NCI-H774 (cell line): Measurements from ENCODE around the gene ZNFX1.
"Not testable (repeated sequence)": the region's sequence is repeated elsewhere in the genome, so short reads cannot be mapped to it uniquely, and the experiment has no call there.

ENCODE experiments used
- DNase-seq: peaks from one replicate; lab custom pipeline; 2025; lab: John Stamatoyannopoulos, UW

ZNFX1 gene

GRCh38 chr20:49248301-49248700 lies 29.6 kb downstream of the ZNFX1 start:
- no peak for DNase-seq

- DNase-seq = no peak
Measured at GRCh38 chr20:49247792-49248191, 30.1 kb downstream of the ZNFX1 start.

- DNase-seq = no peak
Measured at GRCh38 chr20:49247169-49247723, 30.6 kb downstream of the ZNFX1 start.

DNA sequence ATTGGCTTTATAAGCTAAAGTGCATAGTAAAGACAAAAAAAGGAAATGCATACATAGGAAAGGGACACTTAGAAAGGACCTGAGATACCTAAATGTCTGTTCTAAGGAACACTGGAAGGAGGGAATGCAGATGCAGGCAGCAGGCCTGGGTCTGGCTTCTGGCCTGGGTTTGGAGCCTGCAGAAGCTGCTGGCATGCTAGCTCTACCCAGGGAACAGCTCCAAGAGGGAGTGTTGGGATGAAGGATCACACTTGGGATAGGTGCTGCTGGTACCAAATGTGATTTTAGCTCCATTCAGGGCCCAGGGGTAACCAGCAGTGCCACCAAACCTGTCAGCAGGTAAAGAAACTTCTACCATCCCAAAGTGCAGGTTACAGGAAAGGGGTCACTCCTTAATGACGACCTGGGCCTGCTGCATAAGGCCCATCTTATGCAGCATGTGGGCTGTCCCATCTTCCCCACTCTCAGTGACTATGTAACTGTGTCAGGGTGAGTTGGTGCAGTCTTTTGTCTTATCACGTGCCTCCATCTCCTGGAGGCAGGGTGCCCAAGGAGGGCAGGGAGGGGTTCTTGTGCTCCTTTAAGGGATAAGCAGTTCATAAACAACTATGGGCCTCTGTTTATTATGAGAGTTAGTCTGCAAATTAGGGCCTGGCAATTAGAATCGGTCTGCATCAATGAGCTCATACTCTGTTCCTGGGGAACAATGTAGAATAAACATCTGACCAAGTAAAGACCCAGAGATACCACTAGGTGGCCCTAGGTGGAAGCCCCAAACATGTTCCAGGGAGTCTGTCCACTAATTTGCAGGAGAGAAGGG lies 31.7 kb downstream of the ZNFX1 start:
- peak; percentile 2 for DNase-seq

DNA sequence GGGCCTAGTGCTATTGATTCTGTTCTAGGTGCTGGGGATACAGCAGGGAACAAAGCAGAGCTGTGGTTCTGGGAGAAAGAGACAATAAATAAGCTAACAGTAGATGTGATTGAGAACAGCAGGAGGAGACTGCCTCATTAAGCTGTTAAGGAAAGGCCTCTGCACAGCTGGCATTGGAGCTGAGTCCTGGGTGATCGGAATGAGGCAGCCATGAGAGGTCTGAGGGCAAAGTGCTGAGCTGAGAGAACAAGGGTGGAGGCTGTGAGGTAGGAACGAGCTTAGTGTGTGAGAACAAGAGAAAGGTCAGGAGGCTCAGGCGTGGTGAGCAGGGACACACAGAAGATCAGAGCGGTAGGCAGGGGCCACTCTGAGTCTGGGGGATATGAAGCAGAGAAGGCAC lies 40.3 kb downstream of the ZNFX1 start:
- DNase-seq = no peak

- DNase-seq = no peak
Measured at GRCh38 chr20:49236301-49236700, 41.6 kb downstream of the ZNFX1 start.

- no peak for DNase-seq
Measured at GRCh38 chr20:49234831-49235230, 43.0 kb downstream of the ZNFX1 start.

GRCh38 chr20:49233226-49233625 lies 44.6 kb downstream of the ZNFX1 start:
- no peak for DNase-seq

DNA sequence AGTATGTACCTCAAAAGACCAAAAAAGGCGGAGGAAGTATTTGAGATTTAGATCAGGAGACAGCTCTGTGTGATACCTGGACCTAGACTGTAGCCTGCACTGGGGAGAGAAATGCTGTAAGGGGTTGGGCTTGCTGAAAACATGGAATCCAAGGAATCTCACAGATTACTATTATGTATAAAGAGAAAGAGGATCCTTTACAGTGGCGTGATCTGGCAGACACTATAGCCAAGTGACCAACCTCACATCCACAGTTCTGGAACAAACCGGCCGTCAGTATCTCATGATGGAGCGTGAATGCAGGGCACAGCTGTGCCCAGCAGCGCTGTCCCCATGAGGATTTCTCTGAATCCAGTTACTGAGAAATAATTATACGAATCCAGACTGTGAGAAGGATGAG lies 46.4 kb downstream of the ZNFX1 start:
- DNase-seq = no peak

GRCh38 chr20:49230561-49231133 lies 47.2 kb downstream of the ZNFX1 start:
- no peak for DNase-seq

DNA sequence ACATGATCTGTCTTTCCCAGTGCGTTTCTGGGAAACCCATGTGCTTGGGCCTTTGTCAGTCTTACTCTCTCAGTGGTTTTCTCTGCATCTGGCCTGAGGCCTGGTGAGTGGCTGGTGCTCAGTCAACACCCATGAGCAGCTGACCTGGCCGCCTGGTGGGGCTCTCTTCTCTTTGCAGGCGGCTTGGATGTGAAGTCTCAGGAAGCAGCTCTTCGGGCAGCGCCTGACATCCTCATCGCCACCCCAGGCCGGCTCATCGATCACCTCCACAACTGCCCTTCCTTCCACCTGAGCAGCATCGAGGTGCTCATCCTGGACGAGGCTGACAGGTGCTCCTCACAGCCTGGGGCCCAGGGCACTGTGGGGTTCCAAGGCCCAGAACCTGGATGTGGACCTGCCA lies 47.8 kb downstream of the ZNFX1 start:
- peak; percentile 67 for DNase-seq

GRCh38 chr20:49229381-49229780 lies 48.5 kb downstream of the ZNFX1 start:
- DNase-seq = no peak

GRCh38 chr20:49228676-49229075 lies 49.2 kb downstream of the ZNFX1 start:
- DNase-seq = peak; percentile 43

GRCh38 chr20:49225896-49226295 lies 52.0 kb downstream of the ZNFX1 start:
- no peak for DNase-seq

DNA sequence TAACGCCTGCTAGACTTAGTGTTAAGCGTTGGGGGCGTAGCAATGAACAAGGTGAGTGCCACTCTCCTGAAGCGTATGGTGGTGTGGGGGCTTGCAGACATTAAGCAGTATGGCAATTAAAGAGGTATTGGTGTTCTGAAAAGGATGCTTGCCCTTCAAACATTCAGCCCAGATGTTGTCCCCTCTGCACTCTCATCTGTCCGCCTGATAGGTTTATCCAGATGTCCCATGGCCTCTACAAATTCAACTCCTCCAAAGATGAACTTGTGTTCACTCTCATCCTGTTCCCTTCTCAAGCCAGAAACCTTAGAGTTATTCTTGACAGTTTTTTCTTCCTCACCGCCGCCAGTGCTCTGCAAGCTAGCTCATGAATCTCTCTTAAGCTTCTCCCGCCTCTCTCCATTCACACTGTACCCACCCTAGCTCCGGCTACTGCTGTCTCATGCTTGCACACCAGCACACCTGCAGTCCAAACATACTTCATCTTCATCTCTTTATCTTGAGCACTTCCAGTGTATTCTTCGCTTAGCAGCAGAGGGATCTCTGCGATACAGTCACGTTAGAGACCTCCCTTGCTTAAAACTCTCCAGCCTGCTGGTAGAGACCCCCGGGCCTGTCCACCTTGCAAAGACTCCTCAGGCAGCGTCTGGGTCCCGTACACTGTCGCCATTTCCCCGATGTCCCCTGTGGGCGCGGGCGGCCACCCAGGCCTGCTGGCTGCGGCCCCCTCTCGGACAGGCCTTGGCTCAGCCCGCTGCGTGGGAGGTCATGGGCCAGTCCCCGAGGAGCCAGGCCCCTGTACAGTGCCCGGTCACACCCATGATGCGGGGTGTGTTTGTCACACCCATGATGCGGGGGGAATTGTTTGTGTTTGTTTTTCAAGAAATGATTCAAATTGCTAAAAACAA lies 57.7 kb downstream of the ZNFX1 start:
- no peak for DNase-seq

DNA sequence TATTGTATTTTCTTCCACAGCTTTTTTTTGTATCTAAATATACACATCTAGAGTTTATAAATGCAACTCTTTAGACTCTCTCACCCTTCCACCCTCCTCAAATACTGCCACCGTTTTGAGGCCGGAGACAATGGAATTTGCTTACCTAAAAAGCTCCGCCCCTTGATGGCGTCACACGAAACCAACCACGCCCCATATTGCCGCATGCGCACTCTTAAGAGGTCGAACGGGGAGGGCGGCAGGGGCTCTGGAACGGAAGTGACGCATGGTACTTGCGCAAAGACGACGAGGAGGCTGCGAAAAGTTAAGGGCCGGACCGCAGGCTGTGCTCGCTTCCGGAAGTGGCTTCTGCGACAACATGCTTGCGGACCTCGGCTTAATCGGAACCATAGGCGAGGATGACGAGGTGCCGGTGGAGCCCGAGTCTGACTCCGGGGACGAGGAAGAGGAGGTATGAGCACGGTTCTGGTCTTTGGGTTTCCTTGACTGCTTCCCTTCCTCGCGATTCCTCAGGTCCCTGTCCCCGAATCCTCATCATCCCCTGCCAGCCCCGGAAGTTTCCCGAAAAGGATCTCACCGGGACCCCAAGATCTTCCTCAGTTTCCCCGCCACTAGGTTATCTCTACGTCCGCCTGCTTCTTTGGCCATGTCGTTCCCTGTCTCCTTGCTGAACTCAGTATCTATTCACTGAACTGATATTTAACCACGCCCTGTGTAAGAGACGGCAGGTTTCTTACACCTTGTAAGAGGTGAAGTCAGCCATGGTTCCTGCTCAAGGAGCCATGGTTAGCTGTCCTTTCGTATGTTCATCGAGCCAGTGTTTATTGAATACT lies 58.5 kb downstream of the ZNFX1 start, which contains the start of gene DDX27:
Gene DDX27 (plus strand): TSS at position 326 of the 833 bp plus-strand sequence. CDS start 33 bp downstream, at position 359.
- DNase-seq = peak; percentile 96

- DNase-seq = not testable (repeated sequence)
Measured at GRCh38 chr20:49218739-49219090, 59.1 kb downstream of the ZNFX1 start.

DNA sequence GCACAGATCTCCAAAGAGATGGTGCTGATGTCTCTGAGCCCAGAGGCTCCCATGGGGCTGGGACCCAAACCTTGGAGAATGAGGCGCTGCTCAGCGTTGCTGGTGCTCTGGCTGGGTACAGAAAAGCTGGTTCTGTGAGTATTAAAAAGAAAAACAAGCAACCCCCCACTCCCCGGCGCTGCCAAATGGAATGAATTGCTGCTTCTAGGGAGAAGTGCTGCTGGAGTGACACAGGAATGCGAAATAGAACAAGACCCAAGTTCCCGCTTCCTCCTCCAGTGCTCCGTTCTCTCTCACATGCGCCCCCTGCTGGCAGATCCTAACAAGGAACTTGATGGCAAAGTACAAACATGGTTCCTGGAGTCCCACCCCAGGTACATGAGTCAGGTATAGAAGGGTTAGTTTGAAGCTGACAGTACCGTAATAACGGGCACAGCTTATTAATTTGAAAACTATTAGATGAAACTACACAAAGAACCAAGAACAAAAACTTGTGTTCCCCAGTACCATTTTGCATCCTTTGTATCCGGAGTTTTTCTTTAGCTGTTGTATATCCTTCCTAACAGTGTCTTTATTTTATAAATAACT lies 60.8 kb downstream of the ZNFX1 start:
- DNase-seq = peak; percentile 79

- DNase-seq = no peak
Measured at GRCh38 chr20:49215232-49215631, 62.6 kb downstream of the ZNFX1 start.

DNA sequence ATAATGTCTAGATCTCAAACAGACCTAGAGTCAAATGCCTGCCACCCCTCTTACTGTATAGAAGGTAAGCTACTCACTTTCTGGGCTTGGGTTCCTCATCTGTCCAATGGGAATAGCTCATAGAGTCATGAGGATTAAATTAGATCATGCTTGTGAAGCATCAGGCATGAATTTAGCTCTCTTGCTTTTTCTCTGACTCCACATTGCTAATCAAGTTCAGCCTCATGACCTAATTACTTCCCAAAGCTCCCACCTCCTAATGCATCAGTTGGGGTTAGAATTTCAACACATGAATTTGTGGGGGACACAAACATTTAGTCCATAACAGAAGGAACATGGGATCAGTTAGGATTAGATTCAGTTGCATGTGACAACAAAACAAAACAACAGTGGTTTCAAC lies 63.3 kb downstream of the ZNFX1 start:
- DNase-seq = no peak

GRCh38 chr20:49210757-49211110 lies 67.1 kb downstream of the ZNFX1 start:
- no peak for DNase-seq
